Fibroblast of lung (primary cell): Measurements from ENCODE around the gene SLC22A9.

Experiments used
- CTCF ChIP-seq, 2 donors: IDR thresholded peaks in 1 of 2; conservative IDR thresholded peaks in 1 of 2; 1 replicate in 1 of 2; 2 replicates in 1 of 2; pipeline ENCODE4 v1.5.1; 2011 to 2012; ENCODE audit warnings: low read length in 2 of 2, control low read depth in 1 of 2, inconsistent platforms in 1 of 2, low read depth in 1 of 2, mild to moderate bottlenecking in 1 of 2
- EZH2 ChIP-seq: IDR thresholded peaks from 2 replicates; pipeline ENCODE4 v1.5.1; 2012; ENCODE audit warnings: low read length, control low read depth, mild to moderate bottlenecking; ENCODE audit errors: missing control alignments

GRCh38 chr11:63459586-63459985 lies 90.0 kb downstream of the SLC22A9 start:
- TF ChIP-seq EZH2: no peak
- no peak for TF ChIP-seq CTCF (conservative IDR thresholded peaks at IDR 0.05 in 1 of 2, IDR thresholded peaks at IDR 0.05 in 1 of 2; ENCODE audit: low read depth in 1 of 2, low read length in 2 of 2)
